Erythroblast (primary cell): ENCODE results near the gene CRYL1.

ENCODE experiments used
- GATA1 ChIP-seq: IDR thresholded peaks from 2 replicates; pipeline ENCODE4 v1.6.1; 2011; ENCODE audit warnings: low read depth, mild to moderate bottlenecking, control low read depth, low read length, moderate library complexity
- POLR2A ChIP-seq: IDR thresholded peaks from 2 replicates; pipeline ENCODE4 v1.6.1; 2011; ENCODE audit warnings: mild to moderate bottlenecking, low read length

GRCh38 chr13:20566468-20566897 lies 40.8 kb upstream of the CRYL1 start:
- TF ChIP-seq POLR2A (no peak), GATA1 (no peak)
